Upper lobe of left lung (tissue), 6 donors: Measurements from ENCODE around the gene CRB3. TPM values are rescaled to one million over a fixed set of nuclear protein-coding genes. Genes with fewer than 3 reads are reported as not detected.
A peak's percentile ranks its signal among the peaks of the same experiment; 100 is the strongest.

Experiments
- ATAC-seq, 2 donors: fragments of 200-7000 bp; cut with Tn5 transposase; one replicate each; pipeline ENCODE4 v1.9.1; 2022; ENCODE audit warnings: mild to moderate bottlenecking in 2 of 2, moderate library complexity in 2 of 2; ENCODE audit not compliant: low FRiP score in 2 of 2
- DNase-seq, 2 donors: peaks; one replicate each; pipeline ENCODE4 v3.0.0-alpha.2; 2019 to 2020
- H3K27ac ChIP-seq, 4 donors: fragments of 200-600 bp; sonication (generic); one replicate each; pipeline ENCODE4 v1.5.1; 2016 to 2019
- H3K27me3 ChIP-seq, 4 donors: fragments of 200-600 bp; sonication (generic); one replicate each; pipeline ENCODE4 v1.5.1; 2017 to 2019
- H3K36me3 ChIP-seq, 4 donors: fragments of 200-600 bp; sonication (generic); one replicate each; pipeline ENCODE4 v1.5.1; 2016 to 2019
- H3K4me1 ChIP-seq, 4 donors: fragments of 200-600 bp; sonication (generic); one replicate each; pipeline ENCODE4 v1.5.1; 2018 to 2019
- H3K4me3 ChIP-seq, 4 donors: fragments of 200-600 bp; sonication (generic); one replicate each; pipeline ENCODE4 v1.5.1; 2017 to 2019; ENCODE audit warnings: mild to moderate bottlenecking in 2 of 4, moderate library complexity in 1 of 4
- H3K9me3 ChIP-seq, 4 donors: fragments of 200-600 bp; sonication (generic); one replicate each; pipeline ENCODE4 v1.5.1; 2018 to 2019
- CTCF ChIP-seq, 6 experiments: fragments of 450-650 bp in 4 of 6; fragments of 200-600 bp in 2 of 6; sonication (generic) in 2 of 6; IDR thresholded peaks; one replicate each; pipeline ENCODE4 v1.5.1; 2016 to 2019; ENCODE audit warnings: antibody characterized with exemption in 6 of 6
- EP300 ChIP-seq, 4 donors: sonication (generic); formaldehyde crosslinking; IDR thresholded peaks; one replicate each; pipeline ENCODE4 v1.5.1; 2017; ENCODE audit warnings: antibody characterized with exemption in 4 of 4, control low read depth in 2 of 4
- POLR2A ChIP-seq, 4 donors: fragments of 450-650 bp; IDR thresholded peaks; one replicate each; pipeline ENCODE4 v1.5.1; 2016 to 2017; ENCODE audit warnings: antibody characterized with exemption in 4 of 4, mild to moderate bottlenecking in 2 of 4
- POLR2AphosphoS5 ChIP-seq, 2 donors: sonication (generic); formaldehyde crosslinking; IDR thresholded peaks; one replicate each; pipeline ENCODE4 v1.5.1; 2017; ENCODE audit warnings: antibody characterized with exemption in 2 of 2
- WGBS, 2 donors: methylation state at CpG; one replicate each; pipeline ENCODE4 v1.1.5; 2017 to 2018; 5-methylcytosine and 5-hydroxymethylcytosine counted together
- total RNA-seq, 6 donors: library from RNA; depleted of rRNA in 4 of 6; stranded (reverse); fragments of >200 nt in 4 of 6; gene quantifications; one replicate each; pipeline versions ENCODE4 v1.1.0 to v1.2.1, GENCODE V29; 2016 to 2021
- donor health status: DM: no; HTN: no; CAD: no; lungs with moderate emphysema.
- donor health status: DM: no; HTN: yes; CAD: no; lungs with severe emphysema.

The CRB3 gene
- total RNA-seq, 6 donors from 2014 or later = 51.1 to 120 (median 74.1) TPM

GRCh38 chr19:6429419-6430221 is 34.5 kb upstream of the CRB3 start:
- TF ChIP-seq CTCF (IDR thresholded peaks at IDR 0.05) = no peak
- TF ChIP-seq EP300 (IDR thresholded peaks at IDR 0.05) = no peak
- TF ChIP-seq POLR2A (IDR thresholded peaks at IDR 0.05) = no peak
- TF ChIP-seq POLR2AphosphoS5 (IDR thresholded peaks at IDR 0.05) = no peak
- H3K36me3 ChIP-seq = no peaks in the 10 kb centered on the region
- H3K4me3 ChIP-seq = no peak overlapping the region
- DNase-seq = no peak
- no peaks in the 10 kb centered on the region for H3K27me3 ChIP-seq
- WGBS, 2 donors = 60 to 62% methylated on average over 19 to 20 of the region's 20 CpGs
- H3K4me1 ChIP-seq = peaks cover 0 to 8% (median 5%) of the 10 kb centered on the region in 4 donors
- no peaks in the 10 kb centered on the region for H3K9me3 ChIP-seq
- ATAC-seq = no peak
- no peak overlapping the region for H3K27ac ChIP-seq

- TF ChIP-seq POLR2A (IDR thresholded peaks at IDR 0.05) (no peak), CTCF (IDR thresholded peaks at IDR 0.05) (no peak), EP300 (IDR thresholded peaks at IDR 0.05) (no peak), POLR2AphosphoS5 (IDR thresholded peaks at IDR 0.05) (no peak)
- WGBS, 2 donors = 93 to 94% methylated on average over 10 to 11 of the region's 11 CpGs
- Histone ChIP-seq H3K4me1 (no peaks in the 10 kb centered on the region), H3K9me3 (no peaks in the 10 kb centered on the region), H3K4me3 (no peak overlapping the region), H3K27ac (no peak overlapping the region), H3K27me3 (no peaks in the 10 kb centered on the region), H3K36me3 (no peaks in the 10 kb centered on the region)
- ATAC-seq = peak in 1 of 2 donors; percentile 8
- DNase-seq = peak in 1 of 2 donors; percentile 69
Measured at GRCh38 chr19:6431891-6432290, 32.2 kb upstream of the CRB3 start.

- WGBS, 2 donors = 90 to 92% methylated on average over 7 to 10 of the region's 11 CpGs
- no peaks in the 10 kb centered on the region for H3K27me3 ChIP-seq
- H3K27ac ChIP-seq = no peak overlapping the region
- H3K9me3 ChIP-seq = no peaks in the 10 kb centered on the region
- DNase-seq (no peak), ATAC-seq (no peak)
- H3K4me3 ChIP-seq = no peak overlapping the region
- no peaks in the 10 kb centered on the region for H3K4me1 ChIP-seq
- no peaks in the 10 kb centered on the region for H3K36me3 ChIP-seq
- no peak for TF ChIP-seq CTCF (IDR thresholded peaks at IDR 0.05)
- TF ChIP-seq POLR2A (IDR thresholded peaks at IDR 0.05) = no peak
- no peak for TF ChIP-seq POLR2AphosphoS5 (IDR thresholded peaks at IDR 0.05)
- TF ChIP-seq EP300 (IDR thresholded peaks at IDR 0.05) = no peak
Measured at GRCh38 chr19:6433165-6433564, 30.9 kb upstream of the CRB3 start.

GRCh38 chr19:6433663-6434062 is 30.4 kb upstream of the CRB3 start, which contains the start of gene SLC25A41:
Gene SLC25A41, minus strand, starts transcription at chr19:6433763. Its CDS starts 70 bp downstream, at chr19:6433693.
- no peak within 1 kb of the TSS for H3K27ac ChIP-seq
- ATAC-seq = no peak
- no peak for DNase-seq
- H3K27me3 ChIP-seq = no peaks in the 10 kb centered on the region
- no peaks in the 10 kb centered on the region for H3K4me1 ChIP-seq
- 81 to 91% methylated on average over 9 to 10 of the region's 10 CpGs for WGBS, 2 donors
- no peaks in the 10 kb centered on the region for H3K36me3 ChIP-seq
- no peak within 1 kb of the TSS for H3K4me3 ChIP-seq
- no peak for TF ChIP-seq EP300 (IDR thresholded peaks at IDR 0.05)
- H3K9me3 ChIP-seq = no peaks in the 10 kb centered on the region

GRCh38 chr19:6439743-6440142 is 24.3 kb upstream of the CRB3 start:
- no peak for TF ChIP-seq EP300 (IDR thresholded peaks at IDR 0.05)
- no peak for TF ChIP-seq POLR2A (IDR thresholded peaks at IDR 0.05)
- TF ChIP-seq CTCF (IDR thresholded peaks at IDR 0.05) = no peak
- no peak for TF ChIP-seq POLR2AphosphoS5 (IDR thresholded peaks at IDR 0.05)
- Histone ChIP-seq H3K27ac (no peak overlapping the region), H3K9me3 (no peaks in the 10 kb centered on the region), H3K4me1 (no peaks in the 10 kb centered on the region), H3K4me3 (no peak overlapping the region), H3K27me3 (no peaks in the 10 kb centered on the region), H3K36me3 (no peaks in the 10 kb centered on the region)
- ATAC-seq (no peak), DNase-seq (no peak)
- WGBS, 2 donors = 89 to 90% methylated on average over 4 of the region's 4 CpGs
